Left lung (tissue), 10 donors: ENCODE measurements around the gene DNAJC6. TPM values are rescaled to one million over a fixed set of nuclear protein-coding genes. Genes with fewer than 3 reads are reported as not detected.

Source experiments
- ATAC-seq: fragments of 200-7000 bp; cut with Tn5 transposase; one replicate; pipeline ENCODE4 v1.9.1; 2020; ENCODE audit warnings: moderate library complexity
- DNase-seq, 4 donors: peaks; one replicate each; pipeline ENCODE4 v3.0.0-alpha.2; 2013 to 2020
- H3K27ac ChIP-seq, 2 donors: fragments of 200-600 bp; sonication (generic) in 1 of 2; one replicate each; pipeline versions ENCODE4 v1.5.0 to v1.8.0; 2020 to 2021
- H3K27me3 ChIP-seq, 2 donors: fragments of 200-600 bp; sonication (generic) in 1 of 2; one replicate each; pipeline versions ENCODE4 v1.5.0 to v1.8.0; 2020 to 2021
- H3K36me3 ChIP-seq, 2 donors: fragments of 200-600 bp; sonication (generic) in 1 of 2; one replicate each; pipeline versions ENCODE4 v1.5.0 to v1.8.0; 2020 to 2021
- H3K4me1 ChIP-seq, 2 donors: fragments of 200-600 bp; one replicate each; pipeline ENCODE4 v1.8.0; 2021
- H3K4me3 ChIP-seq, 2 donors: fragments of 200-600 bp; sonication (generic) in 1 of 2; one replicate each; pipeline versions ENCODE4 v1.5.0 to v1.8.0; 2020 to 2021; ENCODE audit warnings: mild to moderate bottlenecking in 1 of 2
- H3K9me3 ChIP-seq, 2 donors: fragments of 200-600 bp; sonication (generic) in 1 of 2; one replicate each; pipeline versions ENCODE4 v1.5.0 to v1.8.0; 2020 to 2021
- intact Hi-C, 2 donors: fragments of 100-400 bp; cut with DNase I; formaldehyde crosslinking; loops; one replicate each; pipeline versions ENCODE4 v1.11.2 to v1.14.2; 2022
- polyA plus RNA-seq, 6 donors: library from polyadenylated mRNA; unstranded; fragments of 120-200 nt; gene quantifications; one replicate each; pipeline ENCODE4 v1.2.1, GENCODE V29; 2013; ENCODE audit not compliant: insufficient read length in 6 of 6
- total RNA-seq, 2 donors: library from RNA; stranded (reverse); fragmentation: NEBNext Ultra II Directional; extraction: Animal tissue kit (Norgen Biotek cat#: 25700); gene quantifications; one replicate each; pipeline ENCODE4 v1.2.1, GENCODE V29; 2021
- TF ChIP-seq, protein P1 (sequence below), 2 donors: fragments of 200-600 bp; sonication (generic) in 1 of 2; IDR thresholded peaks; one replicate each; pipeline versions ENCODE4 v1.5.0 to v1.8.0; 2021; ENCODE audit warnings: antibody characterized with exemption in 2 of 2
- donor health status: DM: no; HTN: yes; CAD: no.
- donor health status: DM: no; HTN: no; CAD: no.

The DNAJC6 gene
- total and polyA plus RNA-seq, 8 donors: 2.3 to 4.6 (median 2.8) TPM

- intact Hi-C loops: no loop called here
- DNase-seq (peak in 1 of 4 donors; percentile 50), ATAC-seq (peak; percentile 59)
- Histone ChIP-seq H3K27ac (peak overlapping the region in 1 of 2 donors; percentile 79), H3K4me3 (no peak overlapping the region), H3K4me1 (peaks cover 0 to 40% of the 10 kb centered on the region in 2 donors), H3K27me3 (no peaks in the 10 kb centered on the region), H3K9me3 (no peaks in the 10 kb centered on the region), H3K36me3 (peaks cover 0 to 85% of the 10 kb centered on the region in 2 donors)
- TF ChIP-seq, protein P1, sequence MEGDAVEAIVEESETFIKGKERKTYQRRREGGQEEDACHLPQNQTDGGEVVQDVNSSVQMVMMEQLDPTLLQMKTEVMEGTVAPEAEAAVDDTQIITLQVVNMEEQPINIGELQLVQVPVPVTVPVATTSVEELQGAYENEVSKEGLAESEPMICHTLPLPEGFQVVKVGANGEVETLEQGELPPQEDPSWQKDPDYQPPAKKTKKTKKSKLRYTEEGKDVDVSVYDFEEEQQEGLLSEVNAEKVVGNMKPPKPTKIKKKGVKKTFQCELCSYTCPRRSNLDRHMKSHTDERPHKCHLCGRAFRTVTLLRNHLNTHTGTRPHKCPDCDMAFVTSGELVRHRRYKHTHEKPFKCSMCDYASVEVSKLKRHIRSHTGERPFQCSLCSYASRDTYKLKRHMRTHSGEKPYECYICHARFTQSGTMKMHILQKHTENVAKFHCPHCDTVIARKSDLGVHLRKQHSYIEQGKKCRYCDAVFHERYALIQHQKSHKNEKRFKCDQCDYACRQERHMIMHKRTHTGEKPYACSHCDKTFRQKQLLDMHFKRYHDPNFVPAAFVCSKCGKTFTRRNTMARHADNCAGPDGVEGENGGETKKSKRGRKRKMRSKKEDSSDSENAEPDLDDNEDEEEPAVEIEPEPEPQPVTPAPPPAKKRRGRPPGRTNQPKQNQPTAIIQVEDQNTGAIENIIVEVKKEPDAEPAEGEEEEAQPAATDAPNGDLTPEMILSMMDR (IDR thresholded peaks at IDR 0.05): peak; percentile 40 to 43
Observed at GRCh38 chr1:65431111-65431705, 121.9 kb downstream of the DNAJC6 start.

- Histone ChIP-seq H3K4me1 (peaks cover 0 to 40% of the 10 kb centered on the region in 2 donors), H3K36me3 (peaks cover 0 to 68% of the 10 kb centered on the region in 2 donors), H3K4me3 (no peak overlapping the region), H3K27me3 (no peaks in the 10 kb centered on the region), H3K9me3 (no peaks in the 10 kb centered on the region), H3K27ac (no peak overlapping the region)
- intact Hi-C loops: no loop called here
- ATAC-seq (no peak), DNase-seq (no peak)
- TF ChIP-seq, protein P1 (IDR thresholded peaks at IDR 0.05): no peak
Observed at GRCh38 chr1:65432918-65433317, 123.6 kb downstream of the DNAJC6 start.

GRCh38 chr1:65434255-65434654 lies 124.9 kb downstream of the DNAJC6 start:
- peaks cover 0 to 29% of the 10 kb centered on the region in 2 donors for H3K4me1 ChIP-seq
- H3K27me3 ChIP-seq: no peaks in the 10 kb centered on the region
- H3K27ac ChIP-seq: no peak overlapping the region
- ATAC-seq: no peak
- intact Hi-C loops: no loop called here
- H3K9me3 ChIP-seq: no peaks in the 10 kb centered on the region
- no peak overlapping the region for H3K4me3 ChIP-seq
- H3K36me3 ChIP-seq: peaks cover 0 to 55% of the 10 kb centered on the region in 2 donors
- TF ChIP-seq, protein P1 (IDR thresholded peaks at IDR 0.05): no peak
- no peak for DNase-seq

GRCh38 chr1:65434760-65435159 lies 125.4 kb downstream of the DNAJC6 start:
- intact Hi-C loops: no loop called here
- DNase-seq (no peak), ATAC-seq (no peak)
- H3K4me1 ChIP-seq: peaks cover 0 to 24% of the 10 kb centered on the region in 2 donors
- peaks cover 0 to 51% of the 10 kb centered on the region in 2 donors for H3K36me3 ChIP-seq
- no peaks in the 10 kb centered on the region for H3K27me3 ChIP-seq
- H3K4me3 ChIP-seq: no peak overlapping the region
- no peaks in the 10 kb centered on the region for H3K9me3 ChIP-seq
- TF ChIP-seq, protein P1 (IDR thresholded peaks at IDR 0.05): no peak
- H3K27ac ChIP-seq: no peak overlapping the region

- DNase-seq: peak in 1 of 4 donors; percentile 16
- H3K27ac ChIP-seq: no peak overlapping the region
- intact Hi-C loops: no loop called here
Observed at GRCh38 chr1:65435987-65436386, 126.6 kb downstream of the DNAJC6 start.

More at GRCh38 chr1:65435987-65436386, 126.6 kb downstream of the DNAJC6 start:
- TF ChIP-seq, protein P1 (IDR thresholded peaks at IDR 0.05): no peak
- ATAC-seq: peak; percentile 54
- H3K36me3 ChIP-seq: peaks cover 0 to 39% of the 10 kb centered on the region in 2 donors
- H3K4me1 ChIP-seq: peaks cover 0 to 13% of the 10 kb centered on the region in 2 donors
- H3K27me3 ChIP-seq: no peaks in the 10 kb centered on the region
- no peak overlapping the region for H3K4me3 ChIP-seq
- H3K9me3 ChIP-seq: no peaks in the 10 kb centered on the region
